Muscle layer of duodenum (tissue), 2 donors: ENCODE data around the gene TNRC6A.

Source experiments
- H3K27ac ChIP-seq: one replicate; pipeline ENCODE4 v1.7.0; 2013; ENCODE audit warnings: mild to moderate bottlenecking, low read length
- H3K27me3 ChIP-seq: one replicate; pipeline ENCODE4 v1.7.0; 2013; ENCODE audit warnings: low read depth, mild to moderate bottlenecking, control low read depth, low read length
- H3K36me3 ChIP-seq, 2 donors: one replicate each; pipeline ENCODE4 v1.7.0; 2013; ENCODE audit warnings: low read length in 2 of 2, control low read depth in 1 of 2, mild to moderate bottlenecking in 1 of 2; ENCODE audit not compliant: insufficient read depth in 2 of 2, control insufficient read depth in 1 of 2
- H3K4me1 ChIP-seq, 2 donors: one replicate each; pipeline ENCODE4 v1.7.0; 2013; ENCODE audit warnings: low read length in 2 of 2, mild to moderate bottlenecking in 2 of 2, control low read depth in 1 of 2, moderate library complexity in 1 of 2; ENCODE audit not compliant: insufficient read depth in 2 of 2, control insufficient read depth in 1 of 2
- H3K4me3 ChIP-seq, 2 donors: one replicate each; pipeline ENCODE4 v1.7.0; 2013; ENCODE audit warnings: low read length in 2 of 2, low read depth in 1 of 2, mild to moderate bottlenecking in 1 of 2
- H3K9me3 ChIP-seq, 2 donors: one replicate each; pipeline ENCODE4 v1.7.0; 2013; ENCODE audit warnings: low read length in 2 of 2, control low read depth in 1 of 2, mild to moderate bottlenecking in 1 of 2; ENCODE audit not compliant: control insufficient read depth in 1 of 2
- donor health status: healthy.

The TNRC6A gene

DNA sequence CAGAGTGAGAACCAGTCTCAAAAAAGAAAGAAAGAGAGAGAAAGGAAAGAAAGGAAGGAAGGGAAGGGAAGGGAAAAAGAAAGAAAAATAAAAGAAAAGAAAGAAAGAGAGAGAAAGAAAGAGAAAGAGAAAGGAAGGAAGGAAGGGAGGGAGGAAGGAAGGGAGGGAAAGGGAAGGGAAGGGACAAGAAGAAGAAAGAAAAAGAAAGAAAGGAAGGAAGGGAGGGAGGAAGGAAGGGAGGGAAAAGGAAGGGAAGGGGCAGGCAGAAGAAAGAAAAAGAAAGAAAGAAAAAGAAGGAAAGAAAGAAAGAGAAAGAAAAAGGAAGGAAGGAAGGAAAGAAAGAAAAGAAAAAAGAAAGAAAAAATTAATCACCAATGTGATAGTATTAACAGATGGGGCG lies 132.0 kb downstream of the TNRC6A start:
- Histone ChIP-seq H3K4me1 (no peaks in the 10 kb centered on the region), H3K4me3 (no peak overlapping the region), H3K27ac (no peak overlapping the region), H3K36me3 (no peaks in the 10 kb centered on the region), H3K27me3 (no peaks in the 10 kb centered on the region), H3K9me3 (peaks cover 0 to 6% of the 10 kb centered on the region in 2 donors)

GRCh38 chr16:24863582-24864437 lies 134.4 kb downstream of the TNRC6A start:
- peaks cover 0 to 6% of the 10 kb centered on the region in 2 donors for H3K9me3 ChIP-seq
- no peaks in the 10 kb centered on the region for H3K36me3 ChIP-seq
- H3K27me3 ChIP-seq: no peaks in the 10 kb centered on the region
- no peak overlapping the region for H3K27ac ChIP-seq
- no peaks in the 10 kb centered on the region for H3K4me1 ChIP-seq
- no peak overlapping the region for H3K4me3 ChIP-seq

GRCh38 chr16:24869033-24869432 lies 139.6 kb downstream of the TNRC6A start:
- Histone ChIP-seq H3K27ac (no peak overlapping the region), H3K27me3 (no peaks in the 10 kb centered on the region), H3K4me1 (no peaks in the 10 kb centered on the region), H3K4me3 (no peak overlapping the region), H3K9me3 (peaks cover 0 to 4% of the 10 kb centered on the region in 2 donors), H3K36me3 (no peaks in the 10 kb centered on the region)

GRCh38 chr16:24871891-24872290 lies 142.4 kb downstream of the TNRC6A start:
- Histone ChIP-seq H3K27me3 (no peaks in the 10 kb centered on the region), H3K36me3 (no peaks in the 10 kb centered on the region), H3K27ac (no peak overlapping the region), H3K4me3 (no peak overlapping the region), H3K4me1 (no peaks in the 10 kb centered on the region), H3K9me3 (no peaks in the 10 kb centered on the region)

GRCh38 chr16:24873028-24873427 lies 143.6 kb downstream of the TNRC6A start:
- Histone ChIP-seq H3K4me3 (no peak overlapping the region), H3K27ac (no peak overlapping the region), H3K4me1 (no peaks in the 10 kb centered on the region)

GRCh38 chr16:24875466-24875865 lies 146.0 kb downstream of the TNRC6A start:
- Histone ChIP-seq H3K27ac (no peak overlapping the region), H3K9me3 (no peaks in the 10 kb centered on the region), H3K4me3 (no peak overlapping the region), H3K36me3 (no peaks in the 10 kb centered on the region), H3K27me3 (no peaks in the 10 kb centered on the region), H3K4me1 (no peaks in the 10 kb centered on the region)

More at GRCh38 chr16:24873028-24873427, 143.6 kb downstream of the TNRC6A start:
- H3K9me3 ChIP-seq: no peaks in the 10 kb centered on the region
- no peaks in the 10 kb centered on the region for H3K36me3 ChIP-seq
- no peaks in the 10 kb centered on the region for H3K27me3 ChIP-seq
